Thoracic aorta (tissue), 2 donors: ENCODE results near the gene POU2F1. TPM values are rescaled to one million over a fixed set of nuclear protein-coding genes. Genes with fewer than 3 reads are reported as not detected.

Source experiments
- ATAC-seq: fragments of 150-250 bp; one replicate; pipeline ENCODE4 v1.8.0; 2017; ENCODE audit warnings: low read depth; ENCODE audit not compliant: insufficient number of reproducible peaks, low FRiP score
- DNase-seq: peaks from one replicate; pipeline ENCODE4 v3.0.0-alpha.2; 2020; ENCODE audit warnings: low spot score
- H3K27ac ChIP-seq, 2 donors: fragments of 200-600 bp; sonication (generic); 1 replicate in 1 of 2; 2 replicates in 1 of 2; pipeline ENCODE4 v1.5.1; 2016; ENCODE audit warnings: mild to moderate bottlenecking in 2 of 2, moderate library complexity in 2 of 2
- H3K27me3 ChIP-seq: fragments of 200-600 bp; sonication (generic); replicated peaks from 2 replicates; pipeline ENCODE4 v1.6.0; 2016; ENCODE audit warnings: mild to moderate bottlenecking; ENCODE audit not compliant: insufficient read depth
- H3K36me3 ChIP-seq: fragments of 200-600 bp; sonication (generic); one replicate; pipeline ENCODE4 v1.5.1; 2016
- H3K4me1 ChIP-seq, 2 donors: fragments of 200-600 bp; sonication (generic); 1 replicate in 1 of 2; 2 replicates in 1 of 2; pipeline versions ENCODE4 v1.5.1 to v1.6.0; 2016; ENCODE audit warnings: low read depth in 2 of 2, mild to moderate bottlenecking in 1 of 2; ENCODE audit not compliant: control insufficient read depth in 1 of 2
- H3K4me3 ChIP-seq: fragments of 200-600 bp; sonication (generic); 2 replicates; pipeline ENCODE4 v1.5.1; 2016; ENCODE audit warnings: mild to moderate bottlenecking
- H3K9me3 ChIP-seq: fragments of 200-600 bp; sonication (generic); 2 replicates; pipeline ENCODE4 v1.5.1; 2016
- CTCF ChIP-seq: fragments of 200-600 bp; sonication (generic); IDR thresholded peaks from one replicate; pipeline ENCODE4 v1.5.1; 2019; ENCODE audit warnings: antibody characterized with exemption
- total RNA-seq, 2 donors: library from RNA; depleted of rRNA; stranded (reverse); fragments of >200 nt; gene quantifications; one replicate each; pipeline versions ENCODE4 v1.1.0 to v1.2.3, GENCODE V29; 2016

Gene POU2F1
- total RNA-seq, 2 donors from 2014 or later: 15.3 to 25.5 TPM

DNA sequence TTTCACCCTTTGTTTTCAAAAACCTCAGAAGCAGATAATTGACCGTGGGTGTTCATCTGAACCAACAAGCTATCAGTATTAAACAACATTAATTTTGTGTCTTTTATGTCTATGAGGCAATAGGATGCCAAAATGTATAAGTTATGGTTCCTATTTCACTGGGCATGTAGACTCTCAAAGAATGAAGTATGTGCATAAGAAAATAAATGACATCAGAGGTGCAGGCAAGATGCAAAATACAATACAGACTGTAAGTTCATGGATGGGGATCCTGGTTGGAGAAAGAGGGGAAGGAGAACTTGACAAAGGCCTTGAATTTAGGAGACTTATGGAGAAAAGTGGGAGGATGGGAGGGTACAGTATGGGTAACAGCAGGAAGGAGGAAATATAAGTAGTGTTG lies 23.4 kb upstream of the POU2F1 start:
- no peak for ATAC-seq
- H3K27ac ChIP-seq: no peak overlapping the region
- no peak for DNase-seq

GRCh38 chr1:167197692-167198091 lies 23.0 kb upstream of the POU2F1 start:
- ATAC-seq: no peak
- Histone ChIP-seq H3K4me3 (no peak overlapping the region), H3K27ac (no peak overlapping the region), H3K9me3 (no peaks in the 10 kb centered on the region), H3K27me3 (no peaks in the 10 kb centered on the region), H3K4me1 (no peaks in the 10 kb centered on the region), H3K36me3 (no peaks in the 10 kb centered on the region)
- DNase-seq: no peak
- no peak for TF ChIP-seq CTCF

More for the DNA sequence above, 23.4 kb upstream of the POU2F1 start:
- H3K27me3 ChIP-seq: no peaks in the 10 kb centered on the region
- no peaks in the 10 kb centered on the region for H3K36me3 ChIP-seq
- TF ChIP-seq CTCF: no peak
- H3K4me1 ChIP-seq: no peaks in the 10 kb centered on the region
- H3K4me3 ChIP-seq: no peak overlapping the region
- H3K9me3 ChIP-seq: no peaks in the 10 kb centered on the region

DNA sequence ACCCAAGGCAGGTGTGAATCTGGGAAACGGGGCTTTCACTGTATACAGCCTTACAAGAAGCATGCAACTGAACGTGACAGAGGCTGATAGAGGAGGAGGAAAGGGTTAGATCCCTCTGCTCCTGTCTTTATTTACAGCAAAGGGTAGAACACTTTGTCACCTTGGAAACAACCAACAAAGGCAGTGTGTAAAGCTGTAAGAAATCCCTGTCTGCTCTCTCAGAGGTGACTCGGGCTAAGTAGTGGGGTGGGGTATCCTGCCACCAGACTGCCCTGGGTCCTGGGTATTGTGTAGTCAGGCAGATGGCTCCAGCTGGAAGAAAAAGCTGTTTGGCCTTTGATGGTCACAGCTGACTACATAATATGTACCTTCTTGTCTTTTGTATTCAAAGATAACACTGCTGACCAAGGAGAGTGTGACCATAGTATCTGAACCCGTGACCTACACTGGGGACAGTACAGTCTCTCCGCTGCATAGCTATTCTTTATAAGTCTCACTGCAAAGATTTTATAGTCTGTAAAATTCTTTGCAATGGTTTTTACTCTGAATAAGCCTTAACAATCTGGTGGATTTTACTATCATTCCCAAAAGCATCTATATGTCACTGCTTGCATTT lies 22.1 kb upstream of the POU2F1 start:
- Histone ChIP-seq H3K4me3 (no peak overlapping the region), H3K9me3 (no peaks in the 10 kb centered on the region), H3K4me1 (no peaks in the 10 kb centered on the region), H3K27ac (no peak overlapping the region), H3K27me3 (no peaks in the 10 kb centered on the region), H3K36me3 (no peaks in the 10 kb centered on the region)
- DNase-seq: no peak
- no peak for ATAC-seq
- TF ChIP-seq CTCF: no peak

DNA sequence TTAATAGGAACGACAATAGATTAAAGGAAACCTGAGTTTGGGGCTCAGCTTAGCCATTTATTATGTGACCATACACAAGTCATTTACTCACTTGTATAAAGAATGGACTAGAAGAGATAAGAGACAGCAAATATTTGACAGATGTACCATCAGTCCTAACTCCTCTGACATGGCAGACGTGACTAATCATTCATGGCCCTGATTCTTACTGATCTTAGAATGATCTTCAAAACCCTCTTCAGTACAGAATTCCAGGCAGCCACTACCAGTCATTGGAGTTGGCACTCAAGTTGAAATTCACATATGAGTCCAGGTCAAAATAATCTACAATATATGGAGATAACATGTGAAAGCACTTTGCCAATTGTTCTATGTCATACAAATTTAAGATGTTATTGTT lies 21.0 kb upstream of the POU2F1 start:
- Histone ChIP-seq H3K36me3 (no peaks in the 10 kb centered on the region), H3K4me1 (no peaks in the 10 kb centered on the region), H3K9me3 (no peaks in the 10 kb centered on the region), H3K27ac (no peak overlapping the region), H3K4me3 (no peak overlapping the region), H3K27me3 (no peaks in the 10 kb centered on the region)
- DNase-seq (no peak), ATAC-seq (no peak)
- no peak for TF ChIP-seq CTCF

- Histone ChIP-seq H3K9me3 (no peaks in the 10 kb centered on the region), H3K27me3 (no peaks in the 10 kb centered on the region), H3K4me3 (no peak overlapping the region), H3K27ac (no peak overlapping the region), H3K36me3 (no peaks in the 10 kb centered on the region), H3K4me1 (no peaks in the 10 kb centered on the region)
- TF ChIP-seq CTCF: no peak
- no peak for ATAC-seq
- no peak for DNase-seq
Measured at GRCh38 chr1:167200272-167200671, 20.4 kb upstream of the POU2F1 start.
